ENCODE measurements around the gene ZNF367. TPM values are rescaled to one million over a fixed set of nuclear protein-coding genes. Genes with fewer than 3 reads are reported as not detected.
A peak's percentile ranks its signal among the peaks of the same experiment; 100 is the strongest.

The ZNF367 gene
- total and polyA plus RNA-seq, 7 donors: 0.28 to 3.5 (median 1.4) TPM

DNA sequence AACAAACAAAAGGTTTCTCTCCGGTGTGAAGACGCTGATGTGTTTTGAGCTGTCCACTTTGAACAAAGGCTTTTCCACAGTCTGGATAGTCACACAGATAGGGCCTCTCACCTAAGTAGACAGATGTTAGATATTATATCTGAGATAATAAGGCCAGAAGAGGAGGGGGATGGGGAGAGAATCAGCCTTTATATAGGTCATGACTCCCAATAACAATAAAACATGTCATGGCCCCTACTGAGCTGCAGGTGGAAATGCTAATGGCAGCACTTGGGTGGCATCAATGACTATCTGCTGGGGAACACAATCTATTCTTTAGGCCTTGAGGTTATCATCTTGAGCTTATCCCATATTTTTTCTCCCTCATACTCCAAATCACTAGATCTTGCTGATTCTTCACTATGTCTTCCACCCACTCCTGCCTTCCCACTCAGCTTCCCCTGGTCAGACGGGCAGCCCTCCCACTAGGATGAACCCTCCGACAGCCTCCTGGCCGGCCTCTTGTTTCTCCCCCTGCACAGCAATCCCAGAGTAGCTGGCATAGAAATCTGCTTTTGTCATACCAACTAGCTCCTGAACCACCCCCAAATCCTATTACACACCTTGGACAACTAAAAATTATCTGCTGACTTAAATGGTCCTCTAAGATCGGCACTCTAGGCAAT lies 23.2 kb downstream of the ZNF367 start:
- Histone ChIP-seq H3K27me3 (no peaks in the 10 kb centered on the region), H3K4me1 (no peaks in the 10 kb centered on the region), H3K27ac (no peak overlapping the region), H3K4me3 (no peak overlapping the region), H3K9me3 (no peaks in the 10 kb centered on the region), H3K36me3 (no peaks in the 10 kb centered on the region)
- 96 to 97% methylated on average over 6 of the region's 6 CpGs for WGBS, 2 donors
- TF ChIP-seq POLR2A (IDR thresholded peaks at IDR 0.05) (no peak), EP300 (IDR thresholded peaks at IDR 0.05) (no peak), POLR2AphosphoS5 (IDR thresholded peaks at IDR 0.05) (no peak)
- TF ChIP-seq, protein P1, sequence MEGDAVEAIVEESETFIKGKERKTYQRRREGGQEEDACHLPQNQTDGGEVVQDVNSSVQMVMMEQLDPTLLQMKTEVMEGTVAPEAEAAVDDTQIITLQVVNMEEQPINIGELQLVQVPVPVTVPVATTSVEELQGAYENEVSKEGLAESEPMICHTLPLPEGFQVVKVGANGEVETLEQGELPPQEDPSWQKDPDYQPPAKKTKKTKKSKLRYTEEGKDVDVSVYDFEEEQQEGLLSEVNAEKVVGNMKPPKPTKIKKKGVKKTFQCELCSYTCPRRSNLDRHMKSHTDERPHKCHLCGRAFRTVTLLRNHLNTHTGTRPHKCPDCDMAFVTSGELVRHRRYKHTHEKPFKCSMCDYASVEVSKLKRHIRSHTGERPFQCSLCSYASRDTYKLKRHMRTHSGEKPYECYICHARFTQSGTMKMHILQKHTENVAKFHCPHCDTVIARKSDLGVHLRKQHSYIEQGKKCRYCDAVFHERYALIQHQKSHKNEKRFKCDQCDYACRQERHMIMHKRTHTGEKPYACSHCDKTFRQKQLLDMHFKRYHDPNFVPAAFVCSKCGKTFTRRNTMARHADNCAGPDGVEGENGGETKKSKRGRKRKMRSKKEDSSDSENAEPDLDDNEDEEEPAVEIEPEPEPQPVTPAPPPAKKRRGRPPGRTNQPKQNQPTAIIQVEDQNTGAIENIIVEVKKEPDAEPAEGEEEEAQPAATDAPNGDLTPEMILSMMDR (IDR thresholded peaks at IDR 0.05): no peak
- intact Hi-C loops (cut with DNase I): no loop called here
- DNase-seq: no peak

DNA sequence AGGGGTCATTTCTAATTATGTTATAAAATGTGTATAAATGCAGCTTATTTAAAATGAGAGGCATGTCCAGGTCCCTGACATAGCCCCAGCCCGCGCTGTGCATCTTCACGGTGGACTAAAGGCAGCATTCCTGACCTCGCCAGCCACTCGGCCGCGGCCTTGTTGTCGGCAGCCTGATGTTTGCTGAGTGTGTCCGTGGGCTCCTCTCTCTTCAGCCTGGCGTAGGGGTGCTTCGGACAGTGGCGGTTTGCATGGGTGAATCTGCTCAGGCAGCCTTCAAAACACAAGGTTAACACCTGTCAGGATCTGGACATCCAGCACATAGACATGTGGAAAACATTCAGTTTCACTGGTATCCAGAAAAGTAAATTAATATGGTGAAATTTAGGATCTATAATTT lies 25.9 kb downstream of the ZNF367 start:
- no peaks in the 10 kb centered on the region for H3K27me3 ChIP-seq
- WGBS, 2 donors: 93 to 96% methylated on average over 12 of the region's 12 CpGs
- no peaks in the 10 kb centered on the region for H3K36me3 ChIP-seq
- TF ChIP-seq EP300 (IDR thresholded peaks at IDR 0.05) (no peak), POLR2AphosphoS5 (IDR thresholded peaks at IDR 0.05) (no peak), POLR2A (IDR thresholded peaks at IDR 0.05) (no peak)
- TF ChIP-seq, protein P1 (IDR thresholded peaks at IDR 0.05): no peak
- DNase-seq: peak; percentile 29
- no peak overlapping the region for H3K27ac ChIP-seq
- H3K9me3 ChIP-seq: no peaks in the 10 kb centered on the region
- intact Hi-C loops (cut with DNase I): no loop called here
- H3K4me3 ChIP-seq: no peak overlapping the region
- H3K4me1 ChIP-seq: no peaks in the 10 kb centered on the region

DNA sequence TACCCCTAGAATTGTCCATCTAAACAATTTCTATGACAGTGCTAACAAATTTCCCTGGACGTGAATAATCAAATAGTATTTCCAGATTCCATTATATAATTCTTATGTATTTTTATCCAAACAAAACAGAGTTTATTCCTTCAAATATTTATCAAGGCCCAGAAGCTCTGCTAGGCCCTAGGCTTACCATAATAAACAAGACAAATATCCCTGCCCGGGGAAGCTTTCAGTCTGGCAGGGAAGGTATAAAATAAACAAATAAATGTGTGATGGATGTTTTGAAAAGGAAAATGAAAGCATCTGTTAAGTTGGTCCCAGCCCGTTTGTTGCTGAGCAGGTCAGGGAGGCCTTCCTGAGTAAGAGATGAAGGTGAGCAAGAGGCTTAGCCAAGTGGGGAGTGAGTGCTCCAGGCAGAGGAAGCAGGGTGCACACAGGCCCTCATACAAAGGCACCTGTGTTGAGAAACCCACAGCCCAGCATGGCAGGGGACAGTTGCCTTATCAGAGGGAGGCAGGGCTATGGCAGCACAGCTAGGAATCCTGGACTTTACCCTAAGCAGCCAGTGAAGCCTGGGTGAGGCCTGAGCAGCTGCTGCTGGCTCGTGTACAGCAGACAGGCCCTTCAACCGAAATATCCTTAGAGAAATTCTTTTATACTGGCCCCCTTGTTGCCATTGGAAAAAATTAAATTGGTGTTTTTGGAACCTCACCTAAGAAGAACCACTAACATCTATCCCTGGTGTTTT lies 27.0 kb downstream of the ZNF367 start:
- Histone ChIP-seq H3K9me3 (no peaks in the 10 kb centered on the region), H3K4me1 (no peaks in the 10 kb centered on the region), H3K27me3 (no peaks in the 10 kb centered on the region), H3K27ac (peak overlapping the region in 1 of 4 donors; percentile 11), H3K36me3 (no peaks in the 10 kb centered on the region), H3K4me3 (no peak overlapping the region)
- intact Hi-C loops (cut with DNase I): no loop called here
- TF ChIP-seq EP300 (IDR thresholded peaks at IDR 0.05) (no peak), POLR2AphosphoS5 (IDR thresholded peaks at IDR 0.05) (no peak), POLR2A (IDR thresholded peaks at IDR 0.05) (no peak)
- TF ChIP-seq, protein P1 (IDR thresholded peaks at IDR 0.05): no peak
- 12 to 54% methylated on average over 5 of the region's 5 CpGs for WGBS, 2 donors
- peak; percentile 60 for DNase-seq

DNA sequence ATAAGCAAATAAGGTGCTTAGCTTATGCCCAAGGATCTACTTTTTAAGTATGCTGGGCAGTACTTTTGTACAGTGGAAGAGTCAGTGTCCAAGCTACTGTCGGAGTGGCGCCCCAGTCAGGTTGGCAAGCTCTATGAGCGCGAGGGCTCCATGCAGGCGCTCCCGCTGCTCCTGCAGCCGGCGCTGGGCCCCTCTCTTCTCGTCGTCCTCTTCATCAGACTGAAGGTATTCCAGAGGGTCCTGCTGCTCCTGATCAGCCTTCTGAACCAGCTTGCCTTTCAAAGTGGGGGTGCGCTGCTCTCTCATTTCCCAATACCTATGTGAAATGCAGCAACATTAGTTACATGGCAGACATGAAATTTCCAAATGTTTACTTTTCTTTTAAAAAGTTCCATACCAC lies 30.0 kb downstream of the ZNF367 start:
- Histone ChIP-seq H3K9me3 (no peaks in the 10 kb centered on the region), H3K4me3 (no peak overlapping the region), H3K4me1 (peaks cover 0 to 5% (median 0%) of the 10 kb centered on the region in 4 donors), H3K36me3 (no peaks in the 10 kb centered on the region), H3K27me3 (no peaks in the 10 kb centered on the region), H3K27ac (no peak overlapping the region)
- 97 to 98% methylated on average over 11 of the region's 11 CpGs for WGBS, 2 donors
- no peak for DNase-seq
- TF ChIP-seq POLR2AphosphoS5 (IDR thresholded peaks at IDR 0.05): no peak
- intact Hi-C loops (cut with DNase I): no loop called here

DNA sequence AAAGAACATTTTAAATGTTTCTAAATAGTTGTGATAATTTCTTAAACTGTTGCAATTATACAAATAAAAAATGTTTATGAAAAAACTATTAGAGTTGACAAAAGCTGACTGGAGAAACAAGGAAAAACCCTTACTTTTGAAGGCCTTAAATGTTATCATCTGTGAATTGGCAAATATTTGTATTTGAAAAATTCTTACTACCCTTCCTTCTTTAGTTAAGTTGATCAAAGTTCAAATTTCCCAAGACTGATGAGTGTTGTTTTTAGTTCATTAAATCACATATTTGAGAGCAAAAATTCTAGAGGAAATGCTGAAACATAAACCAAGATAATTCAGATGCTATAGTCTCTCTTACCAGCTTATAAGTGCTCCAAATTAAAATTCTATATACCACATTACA lies 32.0 kb downstream of the ZNF367 start:
- TF ChIP-seq, protein P1 (IDR thresholded peaks at IDR 0.05): no peak
- no peak for TF ChIP-seq EP300 (IDR thresholded peaks at IDR 0.05)
- no peak for DNase-seq
- Histone ChIP-seq H3K4me3 (no peak overlapping the region), H3K9me3 (no peaks in the 10 kb centered on the region), H3K27ac (no peak overlapping the region), H3K27me3 (no peaks in the 10 kb centered on the region), H3K4me1 (peaks cover 0 to 23% (median 12%) of the 10 kb centered on the region in 4 donors), H3K36me3 (no peaks in the 10 kb centered on the region)
- intact Hi-C loops (cut with DNase I): no loop called here

Measured in sigmoid colon (tissue), 7 donors.